Neural progenitor cell (in vitro differentiated cells): ENCODE data around the gene NTM. TPM values are rescaled to one million over a fixed set of nuclear protein-coding genes. Genes with fewer than 3 reads are reported as not detected.

Experiments used
- DNase-seq: peaks from one replicate; pipeline ENCODE4 v3.0.0-alpha.2; 2016; ENCODE audit warnings: low spot score
- H2AFZ ChIP-seq: fragments of 200-600 bp; sonication (generic); replicated peaks from 2 replicates; pipeline ENCODE4 v1.6.1; 2016; ENCODE audit warnings: antibody characterized with exemption
- H3F3A ChIP-seq: fragments of 200-600 bp; sonication (generic); 2 replicates; pipeline ENCODE4 v1.6.1; 2016; ENCODE audit warnings: antibody characterized with exemption, low read depth
- H3K27ac ChIP-seq: fragments of 200-600 bp; sonication (generic); 2 replicates; pipeline ENCODE4 v1.5.1; 2016; ENCODE audit warnings: mild to moderate bottlenecking
- H3K27me3 ChIP-seq: fragments of 200-600 bp; sonication (generic); 2 replicates; pipeline ENCODE4 v1.6.1; 2016; ENCODE audit warnings: mild to moderate bottlenecking, moderate library complexity
- H3K36me3 ChIP-seq: fragments of 200-600 bp; sonication (generic); 2 replicates; pipeline ENCODE4 v1.5.1; 2016
- H3K4me1 ChIP-seq: fragments of 200-600 bp; sonication (generic); 2 replicates; pipeline ENCODE4 v1.6.1; 2016; ENCODE audit warnings: mixed run types
- H3K4me2 ChIP-seq: fragments of 200-600 bp; sonication (generic); 2 replicates; pipeline ENCODE4 v1.6.1; 2016
- H3K4me3 ChIP-seq: fragments of 200-600 bp; sonication (generic); 2 replicates; pipeline ENCODE4 v1.5.1; 2016
- H3K79me2 ChIP-seq: fragments of 200-600 bp; sonication (generic); 2 replicates; pipeline ENCODE4 v1.6.1; 2016; ENCODE audit warnings: low read depth
- H3K9ac ChIP-seq: fragments of 200-600 bp; sonication (generic); 2 replicates; pipeline ENCODE4 v1.6.1; 2016
- H3K9me3 ChIP-seq: fragments of 200-600 bp; sonication (generic); 2 replicates; pipeline ENCODE4 v1.5.1; 2016; ENCODE audit warnings: low read depth
- H4K20me1 ChIP-seq: fragments of 200-600 bp; sonication (generic); 2 replicates; pipeline ENCODE4 v1.6.1; 2016; ENCODE audit warnings: low read depth
- H3K27ac Mint-ChIP-seq: 3 replicates; pipeline ENCODE4 v1.8.0; 2021; ENCODE audit warnings: mixed read lengths
- H3K27me3 Mint-ChIP-seq: 2 replicates; pipeline ENCODE4 v1.8.0; 2022; ENCODE audit warnings: low read depth, mild to moderate bottlenecking, inconsistent platforms, moderate library complexity, mixed read lengths; ENCODE audit not compliant: insufficient read depth
- H3K36me3 Mint-ChIP-seq: 3 replicates; pipeline ENCODE4 v1.8.0; 2021; ENCODE audit warnings: mixed read lengths
- H3K4me1 Mint-ChIP-seq: 3 replicates; pipeline ENCODE4 v1.8.0; 2021; ENCODE audit warnings: mixed read lengths
- H3K4me3 Mint-ChIP-seq: 3 replicates; pipeline ENCODE4 v1.8.0; 2021; ENCODE audit warnings: mild to moderate bottlenecking, moderate library complexity, mixed read lengths
- H3K9me3 Mint-ChIP-seq: 3 replicates; pipeline ENCODE4 v1.8.0; 2020; ENCODE audit warnings: mixed read lengths
- EZH2 ChIP-seq: fragments of 200-600 bp; sonication (generic); IDR thresholded peaks from 2 replicates; pipeline ENCODE4 v1.6.1; 2017; ENCODE audit warnings: antibody characterized with exemption, mild to moderate bottlenecking, moderate library complexity
- EZH2phosphoT487 ChIP-seq: fragments of 200-600 bp; sonication (generic); IDR thresholded peaks from 2 replicates; pipeline ENCODE4 v1.6.1; 2017; ENCODE audit warnings: antibody characterized with exemption
- total RNA-seq: library from RNA; depleted of rRNA; stranded (reverse); fragments of >200 nt; gene quantifications from 2 replicates; pipeline ENCODE4 v1.2.3, GENCODE V29; 2015; ENCODE audit warnings: low replicate concordance
- TF ChIP-seq, protein P1 (sequence below): fragments of 200-600 bp; sonication (generic); IDR thresholded peaks from 2 replicates; pipeline ENCODE4 v1.5.1; 2017; ENCODE audit warnings: antibody characterized with exemption, mild to moderate bottlenecking

The NTM gene
- total RNA-seq, 1 donor from 2014 or later: 4.3 TPM

GRCh38 chr11:131965504-131965903 is 595.1 kb downstream of the NTM start:
- no peaks in the 10 kb centered on the region for H4K20me1 ChIP-seq
- H3K27ac ChIP-seq: no peak overlapping the region
- no peak overlapping the region for H3K4me2 ChIP-seq
- no peaks in the 10 kb centered on the region for H3K9me3 Mint-ChIP-seq
- H2AFZ ChIP-seq: no peak overlapping the region
- no peaks in the 10 kb centered on the region for H3K27me3 ChIP-seq
- H3K4me1 ChIP-seq: peaks cover 9% of the 10 kb centered on the region
- H3K27me3 Mint-ChIP-seq: no peaks in the 10 kb centered on the region
- no peaks in the 10 kb centered on the region for H3K36me3 ChIP-seq
- no peak overlapping the region for H3K4me3 Mint-ChIP-seq
- H3K27ac Mint-ChIP-seq: no peak overlapping the region
- DNase-seq: no peak
- H3K9ac ChIP-seq: no peak overlapping the region
- no peaks in the 10 kb centered on the region for H3K79me2 ChIP-seq
- H3K4me3 ChIP-seq: no peak overlapping the region
- no peak for TF ChIP-seq EZH2phosphoT487
- TF ChIP-seq, protein P1, sequence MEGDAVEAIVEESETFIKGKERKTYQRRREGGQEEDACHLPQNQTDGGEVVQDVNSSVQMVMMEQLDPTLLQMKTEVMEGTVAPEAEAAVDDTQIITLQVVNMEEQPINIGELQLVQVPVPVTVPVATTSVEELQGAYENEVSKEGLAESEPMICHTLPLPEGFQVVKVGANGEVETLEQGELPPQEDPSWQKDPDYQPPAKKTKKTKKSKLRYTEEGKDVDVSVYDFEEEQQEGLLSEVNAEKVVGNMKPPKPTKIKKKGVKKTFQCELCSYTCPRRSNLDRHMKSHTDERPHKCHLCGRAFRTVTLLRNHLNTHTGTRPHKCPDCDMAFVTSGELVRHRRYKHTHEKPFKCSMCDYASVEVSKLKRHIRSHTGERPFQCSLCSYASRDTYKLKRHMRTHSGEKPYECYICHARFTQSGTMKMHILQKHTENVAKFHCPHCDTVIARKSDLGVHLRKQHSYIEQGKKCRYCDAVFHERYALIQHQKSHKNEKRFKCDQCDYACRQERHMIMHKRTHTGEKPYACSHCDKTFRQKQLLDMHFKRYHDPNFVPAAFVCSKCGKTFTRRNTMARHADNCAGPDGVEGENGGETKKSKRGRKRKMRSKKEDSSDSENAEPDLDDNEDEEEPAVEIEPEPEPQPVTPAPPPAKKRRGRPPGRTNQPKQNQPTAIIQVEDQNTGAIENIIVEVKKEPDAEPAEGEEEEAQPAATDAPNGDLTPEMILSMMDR: no peak
- no peaks in the 10 kb centered on the region for H3K9me3 ChIP-seq
- peaks cover 2% of the 10 kb centered on the region for H3K36me3 Mint-ChIP-seq
- no peaks in the 10 kb centered on the region for H3F3A ChIP-seq
- peaks cover 8% of the 10 kb centered on the region for H3K4me1 Mint-ChIP-seq

- H3K36me3 ChIP-seq: no peaks in the 10 kb centered on the region
- no peaks in the 10 kb centered on the region for H3K79me2 ChIP-seq
- H3K4me2 ChIP-seq: no peak overlapping the region
- H4K20me1 ChIP-seq: no peaks in the 10 kb centered on the region
- H3K27ac ChIP-seq: no peak overlapping the region
- H3K27me3 ChIP-seq: no peaks in the 10 kb centered on the region
- DNase-seq: no peak
- no peak overlapping the region for H2AFZ ChIP-seq
- Mint-ChIP-seq H3K9me3 (no peaks in the 10 kb centered on the region), H3K4me3 (no peak overlapping the region), H3K36me3 (no peaks in the 10 kb centered on the region), H3K27me3 (no peaks in the 10 kb centered on the region), H3K27ac (no peak overlapping the region), H3K4me1 (peaks cover 8% of the 10 kb centered on the region)
- no peak overlapping the region for H3K4me3 ChIP-seq
- peaks cover 9% of the 10 kb centered on the region for H3K4me1 ChIP-seq
- no peak overlapping the region for H3K9ac ChIP-seq
- no peaks in the 10 kb centered on the region for H3F3A ChIP-seq
- H3K9me3 ChIP-seq: no peaks in the 10 kb centered on the region
- TF ChIP-seq, protein P1: no peak
- TF ChIP-seq EZH2 (no peak), EZH2phosphoT487 (no peak)
Measured at GRCh38 chr11:131966667-131967066, 596.3 kb downstream of the NTM start.

GRCh38 chr11:131969261-131969660 is 598.8 kb downstream of the NTM start:
- H3K79me2 ChIP-seq: no peaks in the 10 kb centered on the region
- H3K27me3 Mint-ChIP-seq: no peaks in the 10 kb centered on the region
- no peaks in the 10 kb centered on the region for H3F3A ChIP-seq
- H3K4me3 Mint-ChIP-seq: no peak overlapping the region
- no peak overlapping the region for H2AFZ ChIP-seq
- no peaks in the 10 kb centered on the region for H3K36me3 Mint-ChIP-seq
- H3K4me1 Mint-ChIP-seq: peaks cover 8% of the 10 kb centered on the region
- H3K4me2 ChIP-seq: no peak overlapping the region
- no peaks in the 10 kb centered on the region for H3K9me3 Mint-ChIP-seq
- H3K4me3 ChIP-seq: no peak overlapping the region
- no peaks in the 10 kb centered on the region for H3K27me3 ChIP-seq
- H4K20me1 ChIP-seq: no peaks in the 10 kb centered on the region
- H3K36me3 ChIP-seq: no peaks in the 10 kb centered on the region
- peaks cover 17% of the 10 kb centered on the region for H3K4me1 ChIP-seq
- no peak for TF ChIP-seq EZH2
- TF ChIP-seq, protein P1: no peak
- TF ChIP-seq EZH2phosphoT487: no peak
- no peak overlapping the region for H3K27ac ChIP-seq
- no peak for DNase-seq
- no peak overlapping the region for H3K27ac Mint-ChIP-seq
- H3K9me3 ChIP-seq: no peaks in the 10 kb centered on the region
- no peak overlapping the region for H3K9ac ChIP-seq
